ENCODE data around the gene ATG9A.

The ATG9A gene

GRCh38 chr2:219177552-219178376 is 51.7 kb downstream of the ATG9A start, which contains the start of gene RETREG2:
TSS of gene RETREG2 (plus strand) at chr2:219178275. CDS start at chr2:219178353, 78 bp downstream.
- peak; percentile 89 for DNase-seq (ENCODE audit: low spot score)

- DNase-seq (ENCODE audit: low spot score), result peak; percentile 85
Observed at GRCh38 chr2:219176818-219177551, 52.5 kb downstream of the ATG9A start, which contains the start of gene CNPPD1. TSS of gene CNPPD1 (minus strand) at chr2:219176925. CDS start at chr2:219176828, 97 bp downstream.

GRCh38 chr2:219175928-219176817 is 53.3 kb downstream of the ATG9A start:
- peak; percentile 12 for DNase-seq (ENCODE audit: low spot score)

GRCh38 chr2:219175486-219175885 is 54.0 kb downstream of the ATG9A start:
- no peak for DNase-seq (ENCODE audit: low spot score)

- no peak for DNase-seq (ENCODE audit: low spot score)
Observed at GRCh38 chr2:219174801-219175200, 54.6 kb downstream of the ATG9A start.

- DNase-seq (ENCODE audit: low spot score), result no peak
Observed at GRCh38 chr2:219174146-219174545, 55.3 kb downstream of the ATG9A start.

GRCh38 chr2:219173176-219173575 is 56.3 kb downstream of the ATG9A start:
- no peak for DNase-seq (ENCODE audit: low spot score)

GRCh38 chr2:219172231-219173154 is 56.9 kb downstream of the ATG9A start:
- no peak for DNase-seq (ENCODE audit: low spot score)

GRCh38 chr2:219171231-219171651 is 58.2 kb downstream of the ATG9A start:
- peak; percentile 57 for DNase-seq (ENCODE audit: low spot score)

GRCh38 chr2:219169930-219170654 is 59.3 kb downstream of the ATG9A start, which contains the start of gene SLC23A3:
TSS of gene SLC23A3 (minus strand) at chr2:219170029. CDS start at chr2:219169984, 45 bp downstream.
- no peak for DNase-seq (ENCODE audit: low spot score)
